ENCODE results near the gene KRT4.

- no peak for TF ChIP-seq CTCF (IDR thresholded peaks at IDR 0.05 in 8 of 11, conservative IDR thresholded peaks at IDR 0.05 in 3 of 11)
- TF ChIP-seq POLR2A (IDR thresholded peaks at IDR 0.05) = no peak
Measured at GRCh38 chr12:52832985-52833905, 19.3 kb upstream of the KRT4 start.
